Immature natural killer cell (primary cell): Measurements from ENCODE around the gene BCAN. TPM values are rescaled to one million over a fixed set of nuclear protein-coding genes. Genes with fewer than 3 reads are reported as not detected.
"Not testable (repeated sequence)": the region's sequence is repeated elsewhere in the genome, so short reads cannot be mapped to it uniquely, and the experiment has no call there.

ENCODE experiments used
- DNase-seq, 3 donors: peaks; one replicate each; pipeline ENCODE4 v3.0.0; 2022; ENCODE audit warnings: mixed read lengths in 1 of 3
- H3K27ac Mint-ChIP-seq, 6 donors: one replicate each; pipeline ENCODE4 v1.8.0; 2020; ENCODE audit warnings: mixed read lengths in 6 of 6, mild to moderate bottlenecking in 5 of 6, inconsistent platforms in 4 of 6, moderate library complexity in 3 of 6
- H3K27me3 Mint-ChIP-seq, 3 donors: one replicate each; pipeline ENCODE4 v1.8.0; 2020 to 2021; ENCODE audit warnings: low read depth in 3 of 3, mild to moderate bottlenecking in 3 of 3, mixed read lengths in 3 of 3, moderate library complexity in 3 of 3, inconsistent platforms in 1 of 3
- H3K36me3 Mint-ChIP-seq, 3 donors: one replicate each; pipeline ENCODE4 v1.8.0; 2020; ENCODE audit warnings: mixed read lengths in 3 of 3, inconsistent platforms in 2 of 3, mild to moderate bottlenecking in 2 of 3
- H3K4me1 Mint-ChIP-seq, 2 donors: one replicate each; pipeline ENCODE4 v1.8.0; 2020; ENCODE audit warnings: inconsistent platforms in 2 of 2, mild to moderate bottlenecking in 2 of 2, mixed read lengths in 2 of 2, moderate library complexity in 1 of 2
- H3K4me3 Mint-ChIP-seq, 5 donors: one replicate each; pipeline ENCODE4 v1.8.0; 2020; ENCODE audit warnings: mild to moderate bottlenecking in 5 of 5, mixed read lengths in 5 of 5, inconsistent platforms in 3 of 5, moderate library complexity in 3 of 5
- H3K9me3 Mint-ChIP-seq, 6 donors: one replicate each; pipeline ENCODE4 v1.8.0; 2020; ENCODE audit warnings: mild to moderate bottlenecking in 6 of 6, mixed read lengths in 6 of 6, inconsistent platforms in 4 of 6, moderate library complexity in 3 of 6
- polyA plus RNA-seq, 3 donors: library from polyadenylated mRNA; unstranded; fragments of 300-500 nt; fragmentation: Illumina TruSeq; gene quantifications; one replicate each; pipeline ENCODE4 v1.2.3, GENCODE V29; 2021

Gene BCAN
- polyA plus RNA-seq, 3 donors from 2014 or later, result 0.35 TPM; not detected in 2

DNA sequence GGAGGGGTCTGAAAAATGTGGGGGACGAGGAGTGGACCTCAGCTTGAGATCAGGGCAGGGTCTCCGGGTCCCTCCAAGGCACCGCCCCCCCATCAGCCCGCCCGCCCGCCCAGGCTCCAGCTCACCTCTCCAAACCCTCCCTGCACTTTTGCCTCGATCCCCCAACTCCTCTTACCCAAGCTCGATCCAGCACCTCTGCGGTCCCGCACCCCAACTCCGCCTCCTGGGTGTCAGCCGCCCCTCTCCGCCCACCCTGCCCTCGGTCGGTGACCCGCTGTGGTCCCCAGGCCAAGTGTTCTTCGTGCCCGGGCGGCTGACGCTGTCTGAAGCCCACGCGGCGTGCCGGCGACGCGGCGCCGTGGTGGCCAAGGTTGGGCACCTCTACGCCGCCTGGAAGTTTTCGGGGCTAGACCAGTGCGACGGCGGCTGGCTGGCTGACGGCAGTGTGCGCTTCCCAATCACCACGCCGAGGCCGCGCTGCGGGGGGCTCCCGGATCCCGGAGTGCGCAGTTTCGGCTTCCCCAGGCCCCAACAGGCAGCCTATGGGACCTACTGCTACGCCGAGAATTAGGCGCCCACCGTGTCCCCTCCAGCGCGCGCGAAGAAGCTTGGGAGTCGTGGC, 17.0 kb upstream of the BCAN start:
- peaks cover 12 to 31% (median 24%) of the 10 kb centered on the region in 3 donors for H3K27me3 Mint-ChIP-seq
- H3K36me3 Mint-ChIP-seq, result no peaks in the 10 kb centered on the region
- H3K27ac Mint-ChIP-seq, result no peak overlapping the region
- H3K4me3 Mint-ChIP-seq, result peak overlapping the region in 3 of 5 donors; percentile 10 to 62 (median 25)
- H3K9me3 Mint-ChIP-seq, result peaks cover 0 to 2% (median 0%) of the 10 kb centered on the region in 6 donors
- peaks cover 9% of the 10 kb centered on the region in 2 donors for H3K4me1 Mint-ChIP-seq
- DNase-seq, result no peak

DNA sequence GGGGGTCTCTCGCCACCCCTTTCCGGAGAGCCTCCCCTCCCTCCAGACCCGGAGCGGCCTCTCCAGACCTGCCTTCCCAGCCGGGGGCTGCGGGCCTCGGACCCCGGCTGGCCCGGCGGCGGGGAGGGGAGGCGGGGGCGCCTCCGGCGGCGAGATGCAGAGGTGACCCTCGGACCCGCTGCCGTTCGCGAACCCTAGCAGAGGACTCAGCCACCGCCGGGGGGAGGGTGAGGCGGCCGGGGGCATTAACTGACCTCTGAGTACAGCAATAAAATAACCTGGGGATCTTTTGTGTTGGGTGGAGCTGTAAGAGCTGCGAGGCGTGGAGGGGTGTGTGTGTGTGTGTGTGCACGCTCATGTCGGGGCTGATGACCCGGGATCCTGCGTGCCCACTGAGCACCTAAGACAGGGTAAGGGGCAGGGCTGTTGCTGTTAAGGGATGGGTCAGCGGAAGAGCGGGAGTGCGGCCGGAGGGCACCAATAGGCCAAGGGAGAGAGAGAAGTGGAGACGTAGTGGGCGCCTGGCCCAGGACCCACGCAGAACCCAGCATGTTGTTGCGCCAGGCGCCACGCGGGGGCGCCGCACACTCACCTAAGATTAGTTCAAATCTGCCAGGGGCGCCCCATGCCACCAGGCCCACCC, 16.4 kb upstream of the BCAN start:
- H3K27me3 Mint-ChIP-seq, result peaks cover 12 to 31% (median 20%) of the 10 kb centered on the region in 3 donors
- H3K27ac Mint-ChIP-seq, result peak overlapping the region in 1 of 6 donors; percentile 55
- H3K4me1 Mint-ChIP-seq, result peaks cover 9% of the 10 kb centered on the region in 2 donors
- H3K4me3 Mint-ChIP-seq, result peak overlapping the region; percentile 73 to 83 (median 81)
- H3K9me3 Mint-ChIP-seq, result peaks cover 0 to 4% (median 0%) of the 10 kb centered on the region in 6 donors
- H3K36me3 Mint-ChIP-seq, result peaks cover 0 to under 1% (median 0%) of the 10 kb centered on the region in 3 donors
- peak; percentile 42 to 52 (median 49) for DNase-seq

DNA sequence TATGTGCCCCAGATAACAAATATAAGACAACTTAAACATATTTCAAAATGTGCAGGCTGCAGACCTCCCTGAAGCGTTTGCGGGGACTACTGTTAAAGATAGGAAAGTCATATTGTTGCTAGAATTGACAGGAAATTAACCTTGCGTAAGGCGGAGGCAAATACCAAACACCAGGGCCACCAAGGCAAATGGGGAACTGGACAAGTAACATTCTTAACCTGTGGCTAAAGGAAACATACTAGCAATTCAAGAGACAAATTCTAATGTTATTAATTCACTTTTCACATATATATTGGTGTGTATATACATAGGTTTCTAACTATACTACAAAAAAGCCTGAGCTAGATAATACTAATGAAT, 15.9 kb upstream of the BCAN start:
- H3K27me3 Mint-ChIP-seq, result peaks cover 12 to 29% (median 20%) of the 10 kb centered on the region in 3 donors
- H3K27ac Mint-ChIP-seq, result no peak overlapping the region
- DNase-seq, result no peak
- peak overlapping the region; percentile 73 to 83 (median 81) for H3K4me3 Mint-ChIP-seq
- peaks cover 0 to 4% (median 0%) of the 10 kb centered on the region in 6 donors for H3K9me3 Mint-ChIP-seq
- H3K4me1 Mint-ChIP-seq, result peaks cover 9% of the 10 kb centered on the region in 2 donors
- peaks cover 0 to 4% (median 0%) of the 10 kb centered on the region in 3 donors for H3K36me3 Mint-ChIP-seq

DNA sequence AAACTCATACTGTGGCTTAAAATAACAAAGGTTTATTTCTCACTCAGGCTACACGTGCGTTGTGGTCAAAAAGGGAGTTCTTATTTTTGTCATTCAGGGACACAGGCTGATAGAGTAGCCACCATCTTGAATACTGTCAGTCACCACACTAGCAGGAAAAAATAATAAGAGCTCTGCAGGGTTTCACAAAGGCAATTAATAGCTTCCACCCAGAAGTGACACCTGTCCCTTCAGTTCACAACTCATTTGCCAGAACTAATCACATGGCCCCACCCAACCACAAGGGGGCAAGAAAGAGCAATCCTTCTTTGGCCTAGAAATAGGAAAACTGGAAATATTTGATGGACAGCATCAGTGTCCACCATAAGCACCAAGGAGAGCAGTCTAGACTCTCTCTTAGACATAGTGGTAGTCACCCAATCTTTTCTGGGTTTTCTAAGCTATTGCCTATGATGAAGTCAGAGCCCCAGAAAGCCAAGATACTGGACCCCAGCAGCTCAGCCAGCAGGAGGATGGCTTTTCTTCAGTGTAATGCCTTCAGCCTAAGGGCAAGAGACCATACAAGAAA, 14.5 kb upstream of the BCAN start:
- peaks cover 0 to 4% (median 0%) of the 10 kb centered on the region in 6 donors for H3K9me3 Mint-ChIP-seq
- no peak overlapping the region for H3K27ac Mint-ChIP-seq
- H3K36me3 Mint-ChIP-seq, result peaks cover 0 to 4% (median 0%) of the 10 kb centered on the region in 3 donors
- H3K4me3 Mint-ChIP-seq, result no peak overlapping the region
- peak in 1 of 3 donors; percentile 30 for DNase-seq
- H3K4me1 Mint-ChIP-seq, result peaks cover 9% of the 10 kb centered on the region in 2 donors
- H3K27me3 Mint-ChIP-seq, result peaks cover 12 to 30% (median 21%) of the 10 kb centered on the region in 3 donors

GRCh38 chr1:156629823-156630449, 12.0 kb upstream of the BCAN start:
- no peak overlapping the region for H3K4me3 Mint-ChIP-seq
- H3K27me3 Mint-ChIP-seq, result peaks cover 13 to 25% (median 15%) of the 10 kb centered on the region in 3 donors
- H3K27ac Mint-ChIP-seq, result no peak overlapping the region
- H3K36me3 Mint-ChIP-seq, result peaks cover 0 to 4% (median 0%) of the 10 kb centered on the region in 3 donors
- peaks cover 7 to 9% of the 10 kb centered on the region in 2 donors for H3K4me1 Mint-ChIP-seq
- peaks cover 0 to 4% (median 0%) of the 10 kb centered on the region in 6 donors for H3K9me3 Mint-ChIP-seq
- DNase-seq, result no peak

DNA sequence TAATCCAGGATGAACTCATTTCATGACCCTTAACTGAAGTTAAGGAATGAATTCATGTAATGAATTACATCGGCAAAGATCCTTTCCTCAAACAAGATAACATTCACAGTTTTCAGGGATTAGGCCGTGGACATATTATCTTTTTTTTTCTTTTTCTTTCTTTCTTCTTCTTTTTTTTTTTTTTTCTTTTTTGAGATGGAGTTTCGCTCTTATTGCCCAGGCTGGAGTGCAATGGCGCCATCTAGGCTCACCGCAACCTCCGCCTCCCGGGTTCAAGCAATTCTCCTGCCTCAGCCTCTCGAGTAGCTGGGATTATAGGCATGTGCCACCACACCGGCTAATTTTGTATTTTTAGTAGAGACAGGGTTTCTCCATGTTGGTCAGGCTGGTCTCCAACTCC, 10.8 kb upstream of the BCAN start:
- H3K27me3 Mint-ChIP-seq, result peaks cover 7 to 20% (median 9%) of the 10 kb centered on the region in 3 donors
- H3K36me3 Mint-ChIP-seq, H3K27ac Mint-ChIP-seq, DNase-seq, H3K9me3 Mint-ChIP-seq, H3K4me3 Mint-ChIP-seq, H3K4me1 Mint-ChIP-seq: not testable (repeated sequence)

- Mint-ChIP-seq H3K4me1 (no peaks in the 10 kb centered on the region), H3K4me3 (no peak overlapping the region), H3K27me3 (peaks cover 9 to 19% (median 11%) of the 10 kb centered on the region in 3 donors), H3K36me3 (peaks cover 0 to 4% (median 0%) of the 10 kb centered on the region in 3 donors), H3K9me3 (peaks cover 0 to 2% (median 0%) of the 10 kb centered on the region in 6 donors), H3K27ac (no peak overlapping the region)
- no peak for DNase-seq
Measured at GRCh38 chr1:156632355-156632754, 9.6 kb upstream of the BCAN start.

- Mint-ChIP-seq H3K27me3 (peaks cover 20 to 30% (median 27%) of the 10 kb centered on the region in 3 donors), H3K27ac (no peak overlapping the region), H3K36me3 (no peaks in the 10 kb centered on the region), H3K4me3 (no peak overlapping the region), H3K9me3 (no peaks in the 10 kb centered on the region), H3K4me1 (peaks cover 11 to 18% of the 10 kb centered on the region in 2 donors)
- no peak for DNase-seq
Measured at GRCh38 chr1:156638189-156638985, 3.5 kb upstream of the BCAN start.

- H3K9me3 Mint-ChIP-seq, result no peaks in the 10 kb centered on the region
- H3K4me3 Mint-ChIP-seq, result no peak overlapping the region
- DNase-seq, result no peak
- peaks cover 15 to 25% of the 10 kb centered on the region in 2 donors for H3K4me1 Mint-ChIP-seq
- H3K36me3 Mint-ChIP-seq, result no peaks in the 10 kb centered on the region
- peaks cover 14 to 31% (median 28%) of the 10 kb centered on the region in 3 donors for H3K27me3 Mint-ChIP-seq
- H3K27ac Mint-ChIP-seq, result no peak overlapping the region
Measured at GRCh38 chr1:156639601-156640101, 2.3 kb upstream of the BCAN start.

DNA sequence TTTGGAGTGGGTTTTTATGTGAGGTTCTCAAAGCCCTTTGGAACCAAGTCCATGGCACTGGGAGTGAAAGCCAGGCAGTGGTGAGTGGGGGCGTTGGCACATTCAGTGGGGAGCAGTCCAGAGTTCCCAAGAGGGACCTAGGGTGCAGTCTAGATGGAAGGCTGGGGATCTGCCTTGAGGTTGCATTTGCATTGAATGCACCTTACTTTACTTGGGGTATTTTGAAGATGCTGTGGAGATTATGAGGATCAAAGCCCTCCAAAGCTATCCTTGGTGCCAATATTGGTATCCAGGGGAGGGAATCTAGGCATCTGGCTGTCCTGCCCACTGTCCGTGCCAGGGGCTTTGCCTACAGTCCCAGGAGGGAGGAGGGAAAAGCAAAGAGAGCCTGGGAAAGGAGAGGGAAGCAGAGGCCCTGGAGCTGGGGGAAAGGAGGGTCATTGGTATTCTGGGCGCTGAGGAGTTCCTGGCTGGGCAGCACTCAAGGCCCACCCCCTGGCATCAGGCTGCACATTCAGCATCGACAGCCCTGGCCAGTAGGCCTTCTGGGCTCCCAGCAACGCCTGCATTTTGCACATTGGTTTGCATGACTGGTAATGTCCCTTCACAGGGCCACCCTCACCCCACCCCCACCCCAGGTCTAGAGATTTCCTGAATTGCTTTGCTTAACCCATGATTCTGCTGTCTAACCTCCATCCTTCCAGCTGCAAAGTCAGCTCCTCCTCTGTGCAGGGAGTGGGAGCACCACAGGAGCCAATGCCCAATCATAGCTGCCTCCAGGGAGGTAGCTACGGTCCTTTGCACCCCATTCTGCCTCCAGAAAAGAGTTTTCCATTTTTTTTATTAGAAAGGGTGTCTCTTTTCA, 843 bp upstream of the BCAN start:
- Mint-ChIP-seq H3K36me3 (no peaks in the 10 kb centered on the region), H3K27me3 (peaks cover 18 to 39% (median 38%) of the 10 kb centered on the region in 3 donors), H3K4me1 (peaks cover 15 to 25% of the 10 kb centered on the region in 2 donors), H3K27ac (no peak overlapping the region), H3K9me3 (no peaks in the 10 kb centered on the region), H3K4me3 (peak overlapping the region; percentile 38 to 59 (median 48))
- DNase-seq, result no peak

- no peak for DNase-seq
- Mint-ChIP-seq H3K4me3 (peak overlapping the region in 4 of 5 donors; percentile 55 to 70 (median 60)), H3K27ac (no peak overlapping the region)
Measured at GRCh38 chr1:156642265-156643048, 540 bp downstream of the BCAN start.

More at GRCh38 chr1:156642265-156643048, 540 bp downstream of the BCAN start:
- Mint-ChIP-seq H3K4me1 (peaks cover 15 to 25% of the 10 kb centered on the region in 2 donors), H3K27me3 (peaks cover 20 to 38% (median 34%) of the 10 kb centered on the region in 3 donors), H3K9me3 (no peaks in the 10 kb centered on the region), H3K36me3 (no peaks in the 10 kb centered on the region)
